Naive thymus-derived CD4-positive, alpha-beta T cell (primary cell): ENCODE results near the gene RNF8. TPM values are rescaled to one million over a fixed set of nuclear protein-coding genes. Genes with fewer than 3 reads are reported as not detected.

Experiments used
- ATAC-seq: fragments of 150-1000 bp; cut with Tn5 transposase; 2 replicates; pipeline ENCODE4 v1.10.0; 2021; ENCODE audit warnings: mild to moderate bottlenecking, moderate library complexity
- CTCF ChIA-PET: fragments of 350-600 bp; sonication (Branson Sonifier 250); formaldehyde crosslinking; loops from one replicate; lab custom pipeline; 2021; ENCODE audit warnings: antibody characterized with exemption; lab: Charles Lee
- POLR2A ChIA-PET: fragments of 350-600 bp; sonication (Branson Sonifier 250); formaldehyde crosslinking; loops from one replicate; lab custom pipeline; 2021; ENCODE audit warnings: antibody characterized with exemption, inconsistent platforms; lab: Charles Lee
- DNase-seq, 9 donors: peaks; one replicate each; pipeline versions ENCODE4 v3.0.0 to v3.0.0-alpha.2; 2020 to 2022; ENCODE audit warnings: mixed read lengths in 1 of 9
- H3K27ac ChIP-seq: one replicate; pipeline ENCODE4 v1.7.0; 2013; ENCODE audit warnings: mild to moderate bottlenecking, low read depth, low read length, moderate library complexity
- H3K27me3 ChIP-seq, 2 donors: one replicate each; pipeline ENCODE4 v1.7.0; 2013; ENCODE audit warnings: low read length in 2 of 2, mild to moderate bottlenecking in 2 of 2, moderate library complexity in 2 of 2; ENCODE audit not compliant: control insufficient read depth in 2 of 2, insufficient read depth in 2 of 2
- H3K36me3 ChIP-seq, 3 experiments: 1 replicate in 2 of 3; 2 replicates in 1 of 3; pipeline ENCODE4 v1.7.0; 2013; ENCODE audit warnings: low read length in 3 of 3, mild to moderate bottlenecking in 3 of 3, moderate library complexity in 1 of 3; ENCODE audit not compliant: insufficient read depth in 3 of 3, control insufficient read depth in 2 of 3
- H3K4me1 ChIP-seq, 2 donors: one replicate each; pipeline ENCODE4 v1.7.0; 2013; ENCODE audit warnings: low read length in 2 of 2, mild to moderate bottlenecking in 2 of 2, moderate library complexity in 1 of 2; ENCODE audit not compliant: control insufficient read depth in 2 of 2, insufficient read depth in 2 of 2
- H3K4me3 ChIP-seq: 2 replicates; pipeline ENCODE4 v1.7.0; 2013; ENCODE audit warnings: mild to moderate bottlenecking, low read length
- H3K9me3 ChIP-seq, 3 experiments: 1 replicate in 2 of 3; 2 replicates in 1 of 3; pipeline ENCODE4 v1.7.0; 2013; ENCODE audit warnings: low read length in 3 of 3; ENCODE audit not compliant: control insufficient read depth in 2 of 3
- H3K27ac Mint-ChIP-seq, 9 donors: one replicate each; pipeline ENCODE4 v1.8.0; 2020 to 2022; ENCODE audit warnings: mixed read lengths in 9 of 9, mild to moderate bottlenecking in 8 of 9, moderate library complexity in 5 of 9, inconsistent platforms in 2 of 9
- H3K27me3 Mint-ChIP-seq, 5 donors: one replicate each; pipeline ENCODE4 v1.8.0; 2021 to 2022; ENCODE audit warnings: mixed read lengths in 5 of 5, mild to moderate bottlenecking in 1 of 5
- H3K36me3 Mint-ChIP-seq, 5 donors: one replicate each; pipeline ENCODE4 v1.8.0; 2020 to 2022; ENCODE audit warnings: mixed read lengths in 5 of 5, mild to moderate bottlenecking in 3 of 5, inconsistent platforms in 1 of 5
- H3K4me1 Mint-ChIP-seq, 7 donors: one replicate each; pipeline ENCODE4 v1.8.0; 2020 to 2022; ENCODE audit warnings: mixed read lengths in 7 of 7, mild to moderate bottlenecking in 3 of 7, inconsistent platforms in 1 of 7
- H3K4me3 Mint-ChIP-seq, 10 donors: one replicate each; pipeline ENCODE4 v1.8.0; 2020 to 2022; ENCODE audit warnings: mild to moderate bottlenecking in 10 of 10, mixed read lengths in 10 of 10, moderate library complexity in 6 of 10, inconsistent platforms in 2 of 10
- H3K9me3 Mint-ChIP-seq, 11 donors: one replicate each; pipeline ENCODE4 v1.8.0; 2020 to 2022; ENCODE audit warnings: mixed read lengths in 11 of 11, mild to moderate bottlenecking in 4 of 11, inconsistent platforms in 1 of 11, moderate library complexity in 1 of 11
- intact Hi-C, 2 donors: fragments of 100-400 bp; cut with micrococcal nuclease; formaldehyde crosslinking; loops; one replicate each; pipeline ENCODE4 v1.15.1; 2023
- polyA plus RNA-seq, 2 donors: library from polyadenylated mRNA; unstranded; fragments of 300-500 nt; fragmentation: Illumina TruSeq; gene quantifications; one replicate each; pipeline ENCODE4 v1.2.3, GENCODE V29; 2021
- total RNA-seq, 6 experiments: library from RNA in 5 of 6; stranded (reverse) in 5 of 6; gene quantifications; 1 replicate in 5 of 6; 2 replicates in 1 of 6; pipeline ENCODE4 v1.2.3 and lab custom pipeline; 2021 to 2026

The RNF8 gene
- total and polyA plus RNA-seq, 7 experiments from 2014 or later = 7.1 to 26.0 (median 15.8) TPM

- no peak for ATAC-seq
- H3K27ac Mint-ChIP-seq = peak overlapping the region in 1 of 9 donors; percentile 26
- H3K36me3 Mint-ChIP-seq = peaks cover 5 to 14% (median 10%) of the 10 kb centered on the region in 5 donors
- H3K36me3 ChIP-seq = peaks cover 11 to 72% (median 18%) of the 10 kb centered on the region in 3 experiments
- CTCF ChIA-PET = interaction anchor here (1.2 to 2.2 kb wide), 4 partner anchors 11 to 297 kb away, joined by 3 to 13 read pairs (median 4); no protein-coding TSS in a partner anchor
- no peaks in the 10 kb centered on the region for H3K4me1 ChIP-seq
- peaks cover 0 to 26% (median 0%) of the 10 kb centered on the region in 7 donors for H3K4me1 Mint-ChIP-seq
- H3K9me3 Mint-ChIP-seq = peaks cover 0 to 1% (median 0%) of the 10 kb centered on the region in 11 donors
- no peaks in the 10 kb centered on the region for H3K27me3 ChIP-seq
- intact Hi-C loops = loop anchor here (1.0 to 2.0 kb wide), 3 partner anchors 92 to 297 kb away; no protein-coding TSS in a partner anchor
- H3K4me3 ChIP-seq = no peak overlapping the region
- H3K27me3 Mint-ChIP-seq = no peaks in the 10 kb centered on the region
- no peak for DNase-seq
- no peak overlapping the region for H3K27ac ChIP-seq
- H3K9me3 ChIP-seq = no peaks in the 10 kb centered on the region
- POLR2A ChIA-PET = no interaction called here
- no peak overlapping the region for H3K4me3 Mint-ChIP-seq
Measured at GRCh38 chr6:37315157-37315515, 38.6 kb upstream of the RNF8 start.

- ATAC-seq = no peak
- peaks cover 11 to 82% (median 22%) of the 10 kb centered on the region in 3 experiments for H3K36me3 ChIP-seq
- no peak overlapping the region for H3K27ac Mint-ChIP-seq
- CTCF ChIA-PET = interaction anchor here (1.6 to 2.2 kb wide), 2 partner anchors 10 to 298 kb away, joined by 6 to 13 read pairs; no protein-coding TSS in a partner anchor
- peaks cover 0 to 1% (median 0%) of the 10 kb centered on the region in 11 donors for H3K9me3 Mint-ChIP-seq
- intact Hi-C loops = no loop called here
- no peak overlapping the region for H3K4me3 Mint-ChIP-seq
- H3K4me1 ChIP-seq = no peaks in the 10 kb centered on the region
- H3K27me3 ChIP-seq = no peaks in the 10 kb centered on the region
- H3K27ac ChIP-seq = no peak overlapping the region
- POLR2A ChIA-PET = no interaction called here
- DNase-seq = no peak
- H3K9me3 ChIP-seq = no peaks in the 10 kb centered on the region
- no peak overlapping the region for H3K4me3 ChIP-seq
- H3K4me1 Mint-ChIP-seq = peaks cover 0 to 24% (median 0%) of the 10 kb centered on the region in 7 donors
- H3K27me3 Mint-ChIP-seq = no peaks in the 10 kb centered on the region
- peaks cover 5 to 14% (median 10%) of the 10 kb centered on the region in 5 donors for H3K36me3 Mint-ChIP-seq
Measured at GRCh38 chr6:37316071-37316470, 37.7 kb upstream of the RNF8 start.

- H3K4me3 Mint-ChIP-seq = no peak overlapping the region
- no peak overlapping the region for H3K27ac ChIP-seq
- intact Hi-C loops = no loop called here
- H3K36me3 Mint-ChIP-seq = peaks cover 5 to 14% (median 10%) of the 10 kb centered on the region in 5 donors
- H3K27ac Mint-ChIP-seq = no peak overlapping the region
- H3K4me3 ChIP-seq = no peak overlapping the region
- ChIA-PET POLR2A (no interaction called here), CTCF (interaction anchor here (1.0 to 1.6 kb wide), 2 partner anchors 8 to 296 kb away, joined by 3 to 4 read pairs; no protein-coding TSS in a partner anchor)
- H3K36me3 ChIP-seq = peaks cover 11 to 89% (median 22%) of the 10 kb centered on the region in 3 experiments
- peaks cover 0 to 1% (median 0%) of the 10 kb centered on the region in 11 donors for H3K9me3 Mint-ChIP-seq
- H3K27me3 ChIP-seq = no peaks in the 10 kb centered on the region
- no peaks in the 10 kb centered on the region for H3K4me1 ChIP-seq
- DNase-seq (no peak), ATAC-seq (no peak)
- H3K4me1 Mint-ChIP-seq = peaks cover 0 to 19% (median 0%) of the 10 kb centered on the region in 7 donors
- no peaks in the 10 kb centered on the region for H3K9me3 ChIP-seq
- no peaks in the 10 kb centered on the region for H3K27me3 Mint-ChIP-seq
Measured at GRCh38 chr6:37317312-37318038, 36.3 kb upstream of the RNF8 start.

GRCh38 chr6:37319156-37319555, 34.6 kb upstream of the RNF8 start:
- Histone ChIP-seq H3K27me3 (no peaks in the 10 kb centered on the region), H3K36me3 (peaks cover 11 to 76% (median 22%) of the 10 kb centered on the region in 3 experiments), H3K4me1 (no peaks in the 10 kb centered on the region), H3K4me3 (no peak overlapping the region), H3K27ac (no peak overlapping the region), H3K9me3 (no peaks in the 10 kb centered on the region)
- Mint-ChIP-seq H3K27me3 (no peaks in the 10 kb centered on the region), H3K4me1 (peaks cover 0 to 16% (median 0%) of the 10 kb centered on the region in 7 donors), H3K4me3 (no peak overlapping the region), H3K9me3 (peaks cover 0 to 1% (median 0%) of the 10 kb centered on the region in 11 donors), H3K27ac (no peak overlapping the region), H3K36me3 (peaks cover 1 to 7% (median 4%) of the 10 kb centered on the region in 5 donors)
- intact Hi-C loops = no loop called here
- ATAC-seq (no peak), DNase-seq (no peak)
- CTCF ChIA-PET = no interaction called here
- POLR2A ChIA-PET = no interaction called here

GRCh38 chr6:37319856-37320480, 33.8 kb upstream of the RNF8 start:
- Mint-ChIP-seq H3K27ac (peak overlapping the region in 4 of 9 donors; percentile 12 to 77 (median 55)), H3K4me3 (no peak overlapping the region), H3K36me3 (peaks cover 0 to under 1% (median 0%) of the 10 kb centered on the region in 5 donors), H3K27me3 (no peaks in the 10 kb centered on the region), H3K9me3 (peaks cover 0 to 1% (median 0%) of the 10 kb centered on the region in 11 donors), H3K4me1 (peaks cover 0 to 9% (median 0%) of the 10 kb centered on the region in 7 donors)
- no peaks in the 10 kb centered on the region for H3K9me3 ChIP-seq
- intact Hi-C loops = loop anchor here (10.0 kb wide), 3 partner anchors 115 to 1175 kb away; partner anchors contain the start of gene CMTR1 (in 1 of the 2)
- H3K36me3 ChIP-seq = peaks cover 11 to 68% (median 19%) of the 10 kb centered on the region in 3 experiments
- no peaks in the 10 kb centered on the region for H3K27me3 ChIP-seq
- ChIA-PET CTCF (no interaction called here), POLR2A (no interaction called here)
- no peak for ATAC-seq
- H3K27ac ChIP-seq = no peak overlapping the region
- no peak for DNase-seq
- H3K4me3 ChIP-seq = no peak overlapping the region
- no peaks in the 10 kb centered on the region for H3K4me1 ChIP-seq

- ChIA-PET CTCF (no interaction called here), POLR2A (no interaction called here)
- intact Hi-C loops = loop anchor here (10.0 kb wide), 3 partner anchors 114 to 1174 kb away; partner anchors contain the start of gene CMTR1 (in 1 of the 2)
- H3K4me1 ChIP-seq = no peaks in the 10 kb centered on the region
- ATAC-seq (no peak), DNase-seq (no peak)
- no peaks in the 10 kb centered on the region for H3K27me3 Mint-ChIP-seq
- peaks cover 0 to 1% (median 0%) of the 10 kb centered on the region in 11 donors for H3K9me3 Mint-ChIP-seq
- H3K4me1 Mint-ChIP-seq = peaks cover 0 to 13% (median under 1%) of the 10 kb centered on the region in 7 donors
- H3K36me3 Mint-ChIP-seq = no peaks in the 10 kb centered on the region
- H3K4me3 ChIP-seq = no peak overlapping the region
- H3K27ac ChIP-seq = no peak overlapping the region
- H3K36me3 ChIP-seq = peaks cover 11 to 62% (median 18%) of the 10 kb centered on the region in 3 experiments
- peak overlapping the region in 1 of 9 donors; percentile 48 for H3K27ac Mint-ChIP-seq
- no peaks in the 10 kb centered on the region for H3K9me3 ChIP-seq
- H3K27me3 ChIP-seq = no peaks in the 10 kb centered on the region
- H3K4me3 Mint-ChIP-seq = no peak overlapping the region
Measured at GRCh38 chr6:37320646-37321045, 33.1 kb upstream of the RNF8 start.
